Measurements from ENCODE around the gene UCP2.
A peak's percentile ranks its signal among the peaks of the same experiment; 100 is the strongest.
"Not testable (repeated sequence)": the region's sequence is repeated elsewhere in the genome, so short reads cannot be mapped to it uniquely, and the experiment has no call there.

The UCP2 gene

DNA sequence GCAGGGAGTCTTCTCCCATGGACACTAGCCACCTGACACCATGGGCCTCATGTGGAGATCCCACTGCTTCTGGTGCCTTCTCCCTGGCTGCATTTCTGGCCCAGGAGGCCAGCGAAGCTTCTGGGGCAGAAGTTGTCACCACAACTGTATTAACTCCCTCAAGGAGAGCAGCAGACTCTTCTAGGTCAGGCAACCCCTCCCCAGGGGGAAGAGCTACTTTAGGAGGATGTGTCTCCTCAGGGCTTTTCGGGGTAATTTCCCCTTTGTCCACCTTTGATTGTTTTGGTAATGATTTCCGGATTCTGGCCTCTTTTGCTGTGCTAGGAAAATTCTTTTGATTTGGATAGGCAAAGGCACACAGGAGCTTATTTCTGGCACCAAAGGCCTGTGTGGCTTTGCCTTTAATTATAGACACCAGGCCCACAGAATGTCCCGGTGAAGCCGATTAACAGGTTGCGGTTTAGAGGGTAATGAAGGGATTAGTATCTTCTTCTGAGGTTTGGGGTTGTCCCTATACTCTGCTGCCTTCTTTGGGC is 8.9 kb upstream of the UCP2 start:
- no peak for DNase-seq (ENCODE audit: low read depth in 2 of 2)

DNA sequence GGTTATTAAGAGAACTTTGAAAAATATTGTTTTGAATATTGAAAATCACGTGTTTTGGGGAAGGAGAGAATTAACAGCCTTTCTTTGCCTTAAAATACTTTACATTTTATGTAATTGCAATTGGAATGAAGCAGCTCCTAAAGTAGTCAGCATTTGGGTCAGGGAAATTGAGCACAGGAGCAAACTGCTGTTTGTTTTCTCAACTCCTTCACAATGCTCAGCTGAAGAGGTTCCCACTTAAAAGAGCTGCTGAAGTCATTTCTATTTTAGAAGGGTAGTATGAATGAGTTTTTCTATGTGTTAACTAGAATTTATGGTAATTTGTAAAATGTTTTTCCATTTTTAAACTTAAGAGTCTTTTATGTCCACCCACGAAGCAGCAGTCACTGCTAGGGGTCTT is 8.1 kb upstream of the UCP2 start:
- DNase-seq (ENCODE audit: low read depth in 2 of 2): no peak

DNA sequence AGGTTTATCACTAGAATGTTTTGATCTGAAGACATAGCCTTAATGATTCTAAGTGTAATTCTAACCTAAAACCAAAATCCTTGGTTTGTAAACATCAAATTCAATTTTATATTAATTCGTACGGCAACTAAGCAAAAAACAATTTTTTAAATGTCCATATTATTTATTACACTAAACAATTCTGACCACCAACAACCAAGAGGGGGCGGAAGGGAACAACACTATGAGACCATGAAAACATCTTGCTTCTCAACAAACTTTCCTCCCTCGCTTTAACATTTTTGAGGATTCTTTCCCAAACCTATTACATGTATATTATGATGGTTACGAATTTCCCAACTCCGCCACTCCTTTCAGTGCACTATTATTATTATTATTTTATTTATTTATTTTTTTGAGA is 6.5 kb upstream of the UCP2 start:
- no peak for DNase-seq (ENCODE audit: low read depth in 2 of 2)

DNA sequence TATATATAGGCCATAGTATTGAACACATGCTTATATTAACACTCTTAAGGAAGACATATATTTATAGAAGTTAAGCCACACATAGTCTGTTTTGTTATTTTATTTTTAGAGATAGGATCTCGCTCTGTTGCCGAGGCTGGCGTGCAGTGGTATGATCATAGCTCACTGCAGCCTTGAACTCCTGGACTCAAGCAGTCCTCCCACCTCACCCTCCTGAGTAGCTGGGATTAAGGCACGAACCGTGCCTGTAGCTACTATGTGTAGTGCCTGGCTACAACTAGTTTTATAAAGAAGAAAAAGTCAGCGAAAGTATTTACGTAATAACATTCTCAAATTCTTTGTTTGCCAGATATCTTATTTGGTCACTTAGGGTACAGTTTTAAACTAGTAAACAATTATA is 5.6 kb upstream of the UCP2 start:
- DNase-seq (ENCODE audit: low read depth in 2 of 2): no peak

DNA sequence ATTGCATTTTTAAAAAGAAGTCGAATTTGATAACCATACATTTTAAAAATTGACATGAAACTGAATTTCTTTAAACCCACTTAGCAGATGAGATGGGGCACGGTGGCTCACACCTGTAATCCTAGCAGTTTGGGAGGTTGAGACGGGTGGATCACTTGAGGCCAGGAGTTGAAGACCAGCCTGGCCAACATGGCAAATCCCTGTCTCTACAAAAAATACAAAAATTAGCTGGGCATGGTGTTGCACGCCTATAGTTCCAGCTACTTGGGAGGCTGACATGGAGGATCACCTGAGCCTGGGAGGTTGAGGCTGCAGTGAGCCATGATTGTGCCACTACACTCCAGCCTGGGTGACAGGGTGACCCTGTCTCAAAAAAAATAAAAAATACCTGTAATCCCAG is 3.0 kb upstream of the UCP2 start:
- DNase-seq (ENCODE audit: low read depth in 2 of 2): not testable (repeated sequence)

DNA sequence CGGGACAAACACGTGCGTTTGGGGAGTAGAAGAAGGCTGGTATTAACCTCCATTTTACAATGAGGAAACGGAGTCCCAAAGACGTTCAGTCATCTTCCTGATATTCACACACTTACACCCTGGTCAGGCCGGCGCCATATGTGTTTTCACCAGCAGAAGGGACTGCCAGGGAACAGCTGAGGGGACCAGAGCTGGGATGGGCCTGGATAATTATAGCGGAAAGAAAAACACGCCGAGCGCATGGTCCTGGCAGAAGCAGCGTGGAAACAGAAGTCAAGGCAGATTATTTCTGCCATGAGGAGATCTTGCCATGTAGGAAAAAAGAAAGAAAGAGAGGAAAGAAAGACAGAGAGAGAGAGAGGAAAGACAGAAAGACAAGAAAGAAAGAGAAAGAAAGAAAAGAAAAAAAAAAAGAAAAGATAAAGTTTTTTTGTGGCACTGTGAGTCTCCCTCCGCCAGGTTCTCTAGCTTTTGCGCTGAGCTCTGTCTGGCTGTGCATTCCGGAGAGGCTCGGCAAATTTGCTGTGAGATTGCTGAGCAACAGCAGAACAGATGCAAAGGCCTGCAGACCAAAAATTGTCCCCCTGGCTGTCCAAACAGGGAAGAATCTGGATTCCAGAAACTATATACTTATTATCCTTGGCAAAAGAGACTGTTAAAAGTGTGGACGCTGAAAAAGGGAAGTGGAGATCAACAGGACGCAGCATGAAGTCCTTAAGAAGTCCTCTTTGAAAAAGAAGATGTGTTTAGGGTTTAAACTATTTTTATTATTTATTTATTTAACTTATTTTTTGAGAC is 1.3 kb upstream of the UCP2 start:
- DNase-seq (ENCODE audit: low read depth in 2 of 2): no peak

GRCh38 chr11:73982990-73983740 is 522 bp upstream of the UCP2 start:
- DNase-seq (ENCODE audit: low read depth in 2 of 2): peak; percentile 80 to 88

DNA sequence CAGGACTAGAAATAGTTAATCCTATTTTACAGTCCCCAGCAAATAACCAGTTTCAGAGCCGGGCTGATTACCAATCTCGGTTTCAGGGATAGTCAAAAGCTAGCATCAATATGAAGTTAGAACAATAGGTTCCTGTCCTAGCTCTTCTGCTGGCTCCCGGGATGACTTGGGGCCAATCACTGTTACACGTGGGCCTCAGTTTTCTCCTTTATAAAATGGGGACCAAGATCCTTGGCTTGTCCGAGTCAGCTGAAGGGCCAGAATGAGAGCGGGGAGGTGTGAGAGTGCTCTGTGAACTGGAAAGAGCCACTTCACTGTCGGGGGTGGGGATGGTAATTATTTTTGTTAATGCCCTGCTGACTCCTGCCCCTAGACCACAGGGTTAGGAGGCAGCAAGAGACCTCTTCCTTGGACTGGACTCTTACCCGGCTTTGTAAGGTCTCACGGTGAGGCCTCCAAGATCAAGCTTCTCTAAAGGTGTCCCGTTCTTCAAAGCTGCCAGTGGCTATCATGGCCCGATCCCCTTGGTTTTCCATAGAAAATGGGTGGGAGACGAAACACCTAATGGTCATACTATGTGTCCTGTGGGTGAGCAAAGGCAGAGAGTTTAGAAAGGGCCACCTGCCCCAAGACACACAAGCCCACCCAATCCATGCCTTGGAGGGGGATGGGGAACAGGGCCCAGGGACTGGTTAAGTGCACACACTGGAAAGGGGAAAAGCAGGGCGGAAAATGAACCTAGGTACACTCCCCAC is 1.4 kb downstream of the UCP2 start:
- no peak for DNase-seq (ENCODE audit: low read depth in 2 of 2)

- DNase-seq (ENCODE audit: low read depth in 2 of 2): peak; percentile 46 to 62
Observed at GRCh38 chr11:73980001-73980961, 2.4 kb downstream of the UCP2 start.

- no peak for DNase-seq (ENCODE audit: low read depth in 2 of 2)
Observed at GRCh38 chr11:73978576-73979086, 4.0 kb downstream of the UCP2 start.

DNA sequence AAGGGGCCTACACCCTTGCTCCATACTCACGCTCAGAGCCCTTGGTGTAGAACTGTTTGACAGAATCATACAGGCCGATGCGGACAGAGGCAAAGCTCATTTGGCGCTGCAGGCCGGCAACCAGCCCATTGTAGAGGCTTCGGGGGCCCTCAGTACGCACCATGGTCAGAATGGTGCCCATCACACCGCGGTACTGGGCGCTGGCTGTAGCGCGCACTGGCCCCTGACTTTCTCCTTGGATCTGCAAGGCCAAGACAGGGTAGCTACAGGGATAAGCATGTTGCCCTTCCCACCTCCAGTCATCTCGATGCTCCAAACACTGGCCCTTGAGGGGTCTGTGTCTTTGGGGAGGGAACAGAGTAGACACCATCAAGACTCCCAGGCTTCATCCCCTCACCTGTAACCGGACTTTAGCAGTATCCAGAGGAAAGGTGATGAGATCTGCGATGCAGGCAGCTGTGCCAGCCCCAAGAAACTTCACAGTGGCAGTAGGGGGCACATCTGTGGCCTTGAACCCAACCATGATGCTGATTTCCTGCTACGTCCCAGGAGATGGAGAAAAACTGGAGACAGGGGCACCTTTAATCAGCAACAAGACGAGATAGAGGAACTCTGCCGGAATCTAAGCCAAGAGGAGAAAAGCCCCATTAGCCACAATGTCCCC is 4.7 kb downstream of the UCP2 start:
- DNase-seq (ENCODE audit: low read depth in 2 of 2): no peak

DNA sequence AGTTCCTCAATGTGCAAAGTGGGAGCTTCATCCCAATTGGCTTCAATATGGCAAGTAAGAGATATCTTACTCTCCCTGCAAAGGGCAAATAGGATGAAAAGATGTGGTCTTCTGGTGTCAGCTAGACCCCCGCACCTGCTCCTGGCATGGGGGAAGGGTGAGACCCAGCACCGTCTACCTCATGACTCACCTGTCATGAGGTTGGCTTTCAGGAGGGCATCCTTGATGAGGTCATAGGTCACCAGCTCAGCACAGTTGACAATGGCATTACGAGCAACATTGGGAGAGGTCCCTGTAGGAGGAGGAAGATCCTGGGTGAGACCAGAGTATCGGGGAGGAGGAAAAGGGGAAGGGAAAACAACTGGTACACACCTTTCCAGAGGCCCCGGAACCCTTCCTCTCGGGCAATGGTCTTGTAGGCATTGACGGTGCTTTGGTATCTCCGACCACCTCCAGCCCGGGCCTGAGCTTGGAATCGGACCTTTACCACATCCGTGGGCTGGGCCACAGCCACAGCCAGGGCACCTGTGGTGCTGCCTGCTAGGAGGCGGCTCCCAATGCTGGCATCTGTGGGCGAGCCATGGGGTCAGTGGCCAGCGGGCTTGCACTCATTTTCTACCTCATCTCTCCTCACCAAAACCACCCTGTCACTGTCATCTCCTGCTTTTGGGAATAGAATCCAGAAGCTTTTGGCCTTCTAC is 6.0 kb downstream of the UCP2 start:
- DNase-seq (ENCODE audit: low read depth in 2 of 2): no peak

DNA sequence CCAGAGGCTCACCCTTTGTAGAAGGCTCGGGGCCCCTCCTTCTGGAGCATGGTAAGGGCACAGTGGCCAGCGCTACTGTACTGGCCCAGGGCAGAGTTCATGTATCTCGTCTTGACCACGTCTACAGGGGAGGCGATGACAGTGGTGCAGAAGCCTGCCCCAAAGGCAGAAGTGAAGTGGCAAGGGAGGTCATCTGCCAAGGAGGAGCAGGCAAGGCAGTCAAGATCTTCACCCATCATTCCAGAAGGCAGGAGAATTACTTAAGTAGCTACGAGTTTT is 7.2 kb downstream of the UCP2 start:
- no peak for DNase-seq (ENCODE audit: low read depth in 2 of 2)

DNA sequence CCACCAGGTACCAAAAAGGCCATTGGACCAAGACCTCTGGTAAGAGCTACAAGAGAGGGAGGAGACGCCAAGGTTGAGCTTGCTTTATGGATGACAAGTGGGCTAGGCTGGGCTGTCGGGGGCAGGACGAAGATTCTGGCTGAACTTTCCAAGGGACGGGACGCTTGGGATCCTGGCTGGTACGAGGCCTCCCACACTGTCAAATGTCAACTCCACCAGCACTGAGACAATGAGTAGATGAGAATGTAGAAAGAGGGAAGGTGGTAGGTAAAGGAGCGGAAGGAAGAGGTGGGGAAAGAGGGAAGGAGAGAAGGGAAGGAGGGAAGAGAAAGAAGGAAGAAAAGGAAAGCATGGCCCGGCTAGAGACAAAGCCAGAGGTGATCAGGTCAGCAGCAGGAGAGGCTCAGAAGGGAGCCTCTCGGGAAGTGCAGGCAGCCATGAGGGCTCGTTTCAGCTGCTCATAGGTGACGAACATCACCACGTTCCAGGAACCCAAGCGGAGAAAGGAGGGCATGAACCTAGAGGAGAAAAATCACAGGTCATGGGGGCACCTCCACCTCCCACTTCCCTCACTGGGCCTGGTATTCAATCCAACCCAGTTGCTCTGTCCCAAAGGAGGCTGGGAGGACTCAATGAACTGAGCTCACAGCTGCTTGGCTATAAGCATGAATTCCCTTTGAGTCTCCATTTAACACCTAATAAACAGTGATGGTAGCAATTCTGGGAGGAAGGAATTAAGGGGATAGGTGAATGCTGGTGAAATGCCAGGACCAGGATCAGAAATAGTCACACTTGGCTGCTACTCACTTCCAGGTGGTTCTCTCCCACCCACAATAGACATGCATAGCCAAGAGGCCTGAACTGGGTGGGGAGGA is 7.8 kb downstream of the UCP2 start:
- DNase-seq (ENCODE audit: low read depth in 2 of 2): no peak

DNA sequence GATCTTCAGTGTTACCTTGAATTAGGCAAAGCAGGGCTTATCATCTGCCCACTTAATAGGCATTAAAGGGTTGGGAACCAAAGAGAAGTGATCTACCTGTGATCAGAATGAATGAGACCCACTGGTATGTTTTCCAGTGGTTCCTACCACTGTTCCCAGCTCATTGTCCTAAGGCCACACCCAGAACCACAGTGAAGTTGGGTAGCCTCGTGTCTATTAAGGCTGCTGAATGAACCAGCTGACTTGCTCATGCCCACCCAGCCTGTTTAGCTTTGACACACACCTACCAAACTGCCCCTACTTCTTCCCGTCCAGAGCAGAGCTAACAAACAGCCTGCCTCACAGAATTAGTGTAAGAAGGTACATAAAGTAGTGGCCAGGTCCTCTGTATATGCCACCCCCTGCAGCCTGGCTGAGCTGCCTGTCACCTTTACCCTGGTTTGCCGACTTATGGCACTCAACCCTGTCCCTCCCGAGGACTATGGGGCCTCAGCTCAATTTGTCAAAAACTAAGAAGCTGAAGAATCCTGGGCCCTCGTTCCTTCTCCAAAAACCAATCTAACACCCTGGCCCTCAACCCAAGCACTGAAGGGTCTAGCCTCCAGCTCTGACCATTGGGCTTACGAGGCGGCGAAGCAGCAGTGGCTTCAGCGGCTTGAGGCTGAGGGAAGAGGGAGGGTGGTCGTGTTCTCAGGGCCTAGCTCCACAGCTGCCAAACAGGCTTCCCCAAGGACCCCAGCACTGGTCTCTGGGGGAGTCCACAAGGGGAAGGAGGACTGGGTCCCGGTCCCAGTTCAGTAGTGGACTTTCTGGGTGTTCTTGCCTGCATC is 9.8 kb downstream of the UCP2 start:
- DNase-seq (ENCODE audit: low read depth in 2 of 2): no peak

- no peak for DNase-seq (ENCODE audit: low read depth in 2 of 2)
Observed at GRCh38 chr11:73972187-73972586, 10.5 kb downstream of the UCP2 start.

DNA sequence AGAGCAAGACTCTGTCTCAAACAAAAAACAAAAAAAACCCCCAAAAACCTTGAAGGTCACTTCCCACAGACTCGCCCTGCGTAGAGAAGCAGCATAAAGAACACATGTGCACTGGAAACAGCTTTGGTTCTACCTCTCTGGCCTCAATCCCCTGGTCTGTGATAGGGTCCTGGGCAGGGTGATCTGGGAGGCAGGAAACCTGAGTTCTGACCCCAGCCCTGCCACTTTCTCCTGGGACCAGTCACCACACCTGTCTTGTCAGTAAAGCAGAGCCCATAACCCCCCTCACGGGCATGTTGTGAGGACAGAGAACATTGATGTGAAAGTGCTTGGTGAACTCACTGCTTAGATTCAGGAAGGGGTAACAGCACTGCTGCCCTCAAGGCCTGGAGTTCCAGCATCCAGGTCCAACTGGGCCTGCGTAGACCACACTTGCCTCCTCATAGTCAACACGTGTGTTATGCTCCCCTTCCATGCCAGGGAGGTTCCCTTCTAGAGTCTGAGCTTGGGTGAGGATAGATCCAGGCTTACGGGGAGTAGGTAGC is 11.4 kb downstream of the UCP2 start:
- DNase-seq (ENCODE audit: low read depth in 2 of 2): no peak

Data from stimulated activated CD8-positive, alpha-beta memory T cell treated with anti-CD3 and anti-CD28 coated beads, Interleukin-2, amount 100 ng/mL, for 1 hour (primary cell).